H9 (cell line): Measurements from ENCODE around the gene TGM2. TPM values are rescaled to one million over a fixed set of nuclear protein-coding genes. Genes with fewer than 3 reads are reported as not detected.

Experiments
- DNase-seq: peaks from one replicate; pipeline ENCODE4 v3.0.0-alpha.2; 2017
- H2AFZ ChIP-seq: one replicate; pipeline ENCODE4 v1.6.1; 2013; ENCODE audit warnings: mild to moderate bottlenecking, low read length, control low read depth, moderate library complexity
- H2AK5ac ChIP-seq: 2 replicates; pipeline ENCODE4 v1.6.1; 2013; ENCODE audit warnings: low read length, control low read depth, mixed read lengths; ENCODE audit not compliant: insufficient read length
- H2BK120ac ChIP-seq: one replicate; pipeline ENCODE4 v1.6.1; 2013; ENCODE audit warnings: low read depth, mild to moderate bottlenecking, low read length, control low read depth, inconsistent platforms; ENCODE audit not compliant: poor library complexity, severe bottlenecking
- H2BK12ac ChIP-seq: 2 replicates; pipeline ENCODE4 v1.6.1; 2013; ENCODE audit warnings: low read length, control low read depth, mixed read lengths, low read depth; ENCODE audit not compliant: insufficient read length
- H2BK15ac ChIP-seq: 2 replicates; pipeline ENCODE4 v1.6.1; 2013; ENCODE audit warnings: low read depth, low read length, control low read depth
- H2BK20ac ChIP-seq: one replicate; pipeline ENCODE4 v1.6.1; 2013; ENCODE audit warnings: low read depth, mild to moderate bottlenecking, low read length, control low read depth, inconsistent platforms; ENCODE audit not compliant: poor library complexity, severe bottlenecking
- H2BK5ac ChIP-seq: 2 replicates; pipeline ENCODE4 v1.6.1; 2013; ENCODE audit warnings: low read length, control low read depth, mixed read lengths; ENCODE audit not compliant: insufficient read length
- H3K14ac ChIP-seq: 2 replicates; pipeline ENCODE4 v1.6.1; 2013; ENCODE audit warnings: low read length, control low read depth; ENCODE audit not compliant: insufficient read depth
- H3K18ac ChIP-seq: 2 replicates; pipeline ENCODE4 v1.6.1; 2013; ENCODE audit warnings: low read depth, mild to moderate bottlenecking, mixed read lengths, low read length, control low read depth; ENCODE audit not compliant: insufficient read length
- H3K23ac ChIP-seq: 2 replicates; pipeline ENCODE4 v1.6.1; 2013; ENCODE audit warnings: low read length, control low read depth, mixed read lengths, low read depth; ENCODE audit not compliant: insufficient read length
- H3K23me2 ChIP-seq: 2 replicates; pipeline ENCODE4 v1.6.1; 2013; ENCODE audit warnings: low read depth, mild to moderate bottlenecking, mixed read lengths, low read length, control low read depth; ENCODE audit not compliant: insufficient read length, poor library complexity, severe bottlenecking
- H3K27ac ChIP-seq: 2 replicates; pipeline ENCODE4 v1.5.1; 2013; ENCODE audit warnings: low read length, control low read depth, mixed read lengths, low read depth; ENCODE audit not compliant: insufficient read length
- H3K27me3 ChIP-seq: 2 replicates; pipeline ENCODE4 v1.6.1; 2013; ENCODE audit warnings: low read length, control low read depth, inconsistent platforms; ENCODE audit not compliant: insufficient read depth
- H3K4ac ChIP-seq: 2 replicates; pipeline ENCODE4 v1.6.1; 2013; ENCODE audit warnings: low read depth, mild to moderate bottlenecking, control low read depth, inconsistent platforms, low read length, moderate library complexity
- H3K4me1 ChIP-seq: 2 replicates; pipeline ENCODE4 v1.6.1; 2013; ENCODE audit warnings: low read length, control low read depth, inconsistent platforms; ENCODE audit not compliant: insufficient read depth
- H3K4me2 ChIP-seq: 2 replicates; pipeline ENCODE4 v1.6.1; 2013; ENCODE audit warnings: low read length, control low read depth, mixed read lengths; ENCODE audit not compliant: insufficient read length, insufficient read depth
- H3K56ac ChIP-seq: 2 replicates; pipeline ENCODE4 v1.6.1; 2013; ENCODE audit warnings: low read depth, mild to moderate bottlenecking, mixed read lengths, low read length, control low read depth; ENCODE audit not compliant: insufficient read length
- H3K79me1 ChIP-seq: 2 replicates; pipeline ENCODE4 v1.6.1; 2013; ENCODE audit warnings: low read depth, mild to moderate bottlenecking, moderate library complexity, low read length, control low read depth, inconsistent platforms; ENCODE audit not compliant: insufficient read depth, poor library complexity, severe bottlenecking
- H3K79me2 ChIP-seq: 2 replicates; pipeline ENCODE4 v1.6.1; 2013; ENCODE audit warnings: low read length, control low read depth, inconsistent platforms; ENCODE audit not compliant: insufficient read depth
- H3K9ac ChIP-seq: 2 replicates; pipeline ENCODE4 v1.6.1; 2013; ENCODE audit warnings: low read length, control low read depth, mixed read lengths; ENCODE audit not compliant: insufficient read length; ENCODE audit errors: extremely low read depth
- H3K9me3 ChIP-seq: one replicate; pipeline ENCODE4 v1.6.1; 2013; ENCODE audit warnings: low read depth, low read length, inconsistent platforms; ENCODE audit not compliant: control insufficient read depth
- H3T11ph ChIP-seq: one replicate; pipeline ENCODE4 v1.6.1; 2013; ENCODE audit warnings: mild to moderate bottlenecking, low read length, control low read depth, inconsistent platforms
- H4K20me1 ChIP-seq: one replicate; pipeline ENCODE4 v1.6.1; 2013; ENCODE audit not compliant: control insufficient read depth, insufficient read length, insufficient read depth
- H4K5ac ChIP-seq: 2 replicates; pipeline ENCODE4 v1.6.1; 2013; ENCODE audit warnings: low read depth, mild to moderate bottlenecking, mixed read lengths, low read length, control low read depth; ENCODE audit not compliant: insufficient read length
- H4K8ac ChIP-seq: replicated peaks from 2 replicates; pipeline ENCODE4 v1.6.1; 2013; ENCODE audit warnings: low read length, control low read depth, mixed read lengths, low read depth; ENCODE audit not compliant: insufficient read length
- H4K91ac ChIP-seq: 2 replicates; pipeline ENCODE4 v1.6.1; 2013; ENCODE audit warnings: low read depth, mild to moderate bottlenecking, moderate library complexity, mixed read lengths, low read length, control low read depth; ENCODE audit not compliant: insufficient read length
- H3K27ac Mint-ChIP-seq, 3 experiments: 2 replicates in 2 of 3; 3 replicates in 1 of 3; pipeline ENCODE4 v1.8.0; 2020 to 2021; ENCODE audit warnings: mixed read lengths in 3 of 3, mild to moderate bottlenecking in 1 of 3, moderate library complexity in 1 of 3
- H3K27me3 Mint-ChIP-seq: 2 replicates; pipeline ENCODE4 v1.8.0; 2021; ENCODE audit warnings: low read depth, mild to moderate bottlenecking, moderate library complexity, mixed read lengths
- H3K36me3 Mint-ChIP-seq, 3 experiments: 2 replicates in 2 of 3; 3 replicates in 1 of 3; pipeline ENCODE4 v1.8.0; 2020 to 2021; ENCODE audit warnings: low read depth in 3 of 3, mixed read lengths in 3 of 3; ENCODE audit not compliant: insufficient read depth in 1 of 3
- H3K4me1 Mint-ChIP-seq, 2 experiments: 2 replicates each; pipeline ENCODE4 v1.8.0; 2020; ENCODE audit warnings: mixed read lengths in 2 of 2
- H3K4me3 Mint-ChIP-seq, 2 experiments: 2 replicates in 1 of 2; 3 replicates in 1 of 2; pipeline ENCODE4 v1.8.0; 2020 to 2021; ENCODE audit warnings: mild to moderate bottlenecking in 2 of 2, mixed read lengths in 2 of 2, moderate library complexity in 1 of 2
- H3K9me3 Mint-ChIP-seq, 2 experiments: 2 replicates in 1 of 2; 3 replicates in 1 of 2; pipeline ENCODE4 v1.8.0; 2020; ENCODE audit warnings: mild to moderate bottlenecking in 2 of 2, mixed read lengths in 2 of 2, moderate library complexity in 1 of 2
- WGBS: extraction: QIAGEN DNeasy Blood & Tissue Kit; methylation state at CpG from one replicate; pipeline ENCODE4 v1.1.7; 2013; ENCODE audit warnings: missing lambda C conversion rate, low lambda C conversion rate, mixed read lengths; ENCODE audit not compliant: insufficient read length; ENCODE audit errors: extremely low coverage; 5-methylcytosine and 5-hydroxymethylcytosine counted together
- total RNA-seq: library from RNA; stranded (reverse); gene quantifications from 2 replicates; pipeline ENCODE4 v1.2.1, GENCODE V29; 2021
- TF ChIP-seq, protein P1 (sequence below): fragments of 200-600 bp; sonication (generic); conservative IDR thresholded peaks from 3 replicates; pipeline ENCODE4 v1.8.0; 2021; ENCODE audit warnings: antibody characterized with exemption, mild to moderate bottlenecking

Gene TGM2
- total RNA-seq, 1 experiment from 2014 or later: 1.1 TPM

- H3K27ac Mint-ChIP-seq: no peak overlapping the region
- no peaks in the 10 kb centered on the region for H3K9me3 ChIP-seq
- no peak overlapping the region for H2AFZ ChIP-seq
- no peak overlapping the region for H3K18ac ChIP-seq
- H3K4me3 Mint-ChIP-seq: no peak overlapping the region
- TF ChIP-seq, protein P1, sequence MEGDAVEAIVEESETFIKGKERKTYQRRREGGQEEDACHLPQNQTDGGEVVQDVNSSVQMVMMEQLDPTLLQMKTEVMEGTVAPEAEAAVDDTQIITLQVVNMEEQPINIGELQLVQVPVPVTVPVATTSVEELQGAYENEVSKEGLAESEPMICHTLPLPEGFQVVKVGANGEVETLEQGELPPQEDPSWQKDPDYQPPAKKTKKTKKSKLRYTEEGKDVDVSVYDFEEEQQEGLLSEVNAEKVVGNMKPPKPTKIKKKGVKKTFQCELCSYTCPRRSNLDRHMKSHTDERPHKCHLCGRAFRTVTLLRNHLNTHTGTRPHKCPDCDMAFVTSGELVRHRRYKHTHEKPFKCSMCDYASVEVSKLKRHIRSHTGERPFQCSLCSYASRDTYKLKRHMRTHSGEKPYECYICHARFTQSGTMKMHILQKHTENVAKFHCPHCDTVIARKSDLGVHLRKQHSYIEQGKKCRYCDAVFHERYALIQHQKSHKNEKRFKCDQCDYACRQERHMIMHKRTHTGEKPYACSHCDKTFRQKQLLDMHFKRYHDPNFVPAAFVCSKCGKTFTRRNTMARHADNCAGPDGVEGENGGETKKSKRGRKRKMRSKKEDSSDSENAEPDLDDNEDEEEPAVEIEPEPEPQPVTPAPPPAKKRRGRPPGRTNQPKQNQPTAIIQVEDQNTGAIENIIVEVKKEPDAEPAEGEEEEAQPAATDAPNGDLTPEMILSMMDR: no peak
- H3T11ph ChIP-seq: no peak overlapping the region
- no peaks in the 10 kb centered on the region for H4K20me1 ChIP-seq
- DNase-seq: no peak
- no peak overlapping the region for H2BK15ac ChIP-seq
- no peak overlapping the region for H4K5ac ChIP-seq
- no peak overlapping the region for H3K56ac ChIP-seq
- H4K91ac ChIP-seq: no peak overlapping the region
- no peaks in the 10 kb centered on the region for H3K79me2 ChIP-seq
- no peak overlapping the region for H3K14ac ChIP-seq
- no peaks in the 10 kb centered on the region for H3K27me3 Mint-ChIP-seq
- no peak overlapping the region for H3K9ac ChIP-seq
- no peak overlapping the region for H3K4ac ChIP-seq
- H3K4me1 ChIP-seq: no peaks in the 10 kb centered on the region
- H3K27me3 ChIP-seq: no peaks in the 10 kb centered on the region
- H3K4me1 Mint-ChIP-seq: peaks cover 8 to 14% of the 10 kb centered on the region in 2 experiments; a peak in 3 of 4 replicates
- no peaks in the 10 kb centered on the region for H3K36me3 Mint-ChIP-seq
- H2BK20ac ChIP-seq: no peak overlapping the region
- H3K23me2 ChIP-seq: no peaks in the 10 kb centered on the region
- H3K9me3 Mint-ChIP-seq: no peaks in the 10 kb centered on the region
- no peak overlapping the region for H2BK12ac ChIP-seq
- H3K23ac ChIP-seq: no peak overlapping the region
- H2AK5ac ChIP-seq: no peak overlapping the region
- no peak overlapping the region for H4K8ac ChIP-seq
- WGBS: no CpG with 5 or more reads among the region's 4 CpGs
- no peak overlapping the region for H2BK5ac ChIP-seq
- no peak overlapping the region for H3K27ac ChIP-seq
- H3K4me2 ChIP-seq: no peak overlapping the region
- no peaks in the 10 kb centered on the region for H3K79me1 ChIP-seq
- H2BK120ac ChIP-seq: no peak overlapping the region
Measured at GRCh38 chr20:38171675-38172043, 6.6 kb upstream of the TGM2 start.
